ENCODE measurements around the gene TEDC2. TPM values are rescaled to one million over a fixed set of nuclear protein-coding genes. Genes with fewer than 3 reads are reported as not detected.

Gene TEDC2
- total and polyA plus RNA-seq, 9 of the 15 experiments (the other 6 are each of a cell fraction or from before 2014, with no cell fraction given): 0.75 to 57.0 (median 17.6) TPM

GRCh38 chr16:2429771-2430663, 29.9 kb upstream of the TEDC2 start (continued):
- TF ChIP-seq HBP1 (CRISPR knock-in tag; IDR thresholded peaks at IDR 0.05): no peak
- TF ChIP-seq ZBTB26 (CRISPR knock-in tag; IDR thresholded peaks at IDR 0.05): 0 out of 2 replicates have a peak, but pooled peaks have one; percentile 52
- TF ChIP-seq MYC (IDR thresholded peaks at IDR 0.05; ENCODE audit: low read depth, low read length): peak; percentile 5; the same call in 1 of the 2 replicates
- TF ChIP-seq MYC (CRISPR knock-in tag; IDR thresholded peaks at IDR 0.05; ENCODE audit: borderline replicate concordance, low read depth): no peak
- no peak for TF ChIP-seq SIN3B (IDR thresholded peaks at IDR 0.05; ENCODE audit: low read depth)
- no peak for TF ChIP-seq MXI1 (IDR thresholded peaks at IDR 0.05; ENCODE audit: low read depth, low read length)
- peak; percentile 23; the same call in 1 of the 2 replicates for TF ChIP-seq ZBTB40 (IDR thresholded peaks at IDR 0.05)
- TF ChIP-seq ZBTB40 (CRISPR knock-in tag; IDR thresholded peaks at IDR 0.05): no peak
- TF ChIP-seq NFXL1 (CRISPR knock-in tag; IDR thresholded peaks at IDR 0.05): no peak
- peak; percentile 37 to 52 (median 51); a peak in 5 of 6 replicates for TF ChIP-seq CTCF (IDR thresholded peaks at IDR 0.05 in 2 of 3, conservative IDR thresholded peaks at IDR 0.05 in 1 of 3; ENCODE audit: insufficient read depth in 2 of 3, low read depth in 1 of 3, low read length in 3 of 3)

Measured in K562 (cell line).